Caco-2 (cell line): Measurements from ENCODE around the gene SSRP1. TPM values are rescaled to one million over a fixed set of nuclear protein-coding genes. Genes with fewer than 3 reads are reported as not detected.
"Not testable (repeated sequence)": the region's sequence is repeated elsewhere in the genome, so short reads cannot be mapped to it uniquely, and the experiment has no call there.

Source experiments
- BruUV-seq: library from RNA; stranded (reverse); fragments of 400-500 nt; replicated peaks from 2 replicates; lab custom pipeline; 2021; lab: Mats Ljungman, UMichigan
- CTCF ChIA-PET: fragments of 300-600 bp; sonication (Branson Sonifier 250); formaldehyde crosslinking; loops from one replicate; lab custom pipeline; 2022; ENCODE audit warnings: antibody characterized with exemption; lab: Charles Lee
- POLR2A ChIA-PET: fragments of 300-600 bp; sonication (Branson Sonifier 250); formaldehyde crosslinking; loops from one replicate; lab custom pipeline; 2022; ENCODE audit warnings: antibody characterized with exemption; lab: Charles Lee
- DNase-seq, 2 experiments: peaks; one replicate each; pipeline versions ENCODE4 v3.0.0 to v3.0.0-alpha.2; 2020 to 2022
- H3K27me3 ChIP-seq: replicated peaks from 2 replicates; pipeline ENCODE4 v1.6.0; 2011; ENCODE audit warnings: low read length; ENCODE audit not compliant: control insufficient read depth, insufficient read depth
- H3K36me3 ChIP-seq: 2 replicates; pipeline ENCODE4 v1.5.1; 2011; ENCODE audit warnings: low read length; ENCODE audit not compliant: control insufficient read depth, insufficient read depth
- H3K4me1 ChIP-seq: fragments of 250-450 bp; sonication (Bioruptor Pico); 2 replicates; pipeline ENCODE4 v1.5.1; 2020; ENCODE audit warnings: mild to moderate bottlenecking
- H3K4me3 ChIP-seq: 2 replicates; pipeline ENCODE4 v1.5.1; 2011; ENCODE audit warnings: low read depth, mild to moderate bottlenecking, control low read depth, low read length
- H3K9me3 ChIP-seq: fragments of 250-450 bp; sonication (Bioruptor Pico); 2 replicates; pipeline ENCODE4 v1.5.1; 2020; ENCODE audit warnings: mild to moderate bottlenecking, moderate library complexity
- H3K27ac Mint-ChIP-seq: one replicate; pipeline ENCODE4 v1.8.0; 2022; ENCODE audit warnings: mixed read lengths; ENCODE audit not compliant: unreplicated experiment
- H3K27me3 Mint-ChIP-seq: one replicate; pipeline ENCODE4 v1.8.0; 2022; ENCODE audit warnings: mixed read lengths; ENCODE audit not compliant: insufficient read depth, unreplicated experiment
- H3K36me3 Mint-ChIP-seq: one replicate; pipeline ENCODE4 v1.8.0; 2022; ENCODE audit warnings: mild to moderate bottlenecking, mixed read lengths; ENCODE audit not compliant: insufficient read depth, unreplicated experiment
- H3K4me1 Mint-ChIP-seq: one replicate; pipeline ENCODE4 v1.8.0; 2022; ENCODE audit warnings: low read depth, mixed read lengths; ENCODE audit not compliant: unreplicated experiment
- H3K4me3 Mint-ChIP-seq: one replicate; pipeline ENCODE4 v1.8.0; 2022; ENCODE audit warnings: mild to moderate bottlenecking, moderate library complexity, mixed read lengths; ENCODE audit not compliant: unreplicated experiment
- H3K9me3 Mint-ChIP-seq: one replicate; pipeline ENCODE4 v1.8.0; 2022; ENCODE audit warnings: mixed read lengths; ENCODE audit not compliant: unreplicated experiment
- CTCF ChIP-seq, 2 experiments: fragments of 200-600 bp in 1 of 2; IDR thresholded peaks; 1 replicate in 1 of 2; 2 replicates in 1 of 2; pipeline versions ENCODE4 v1.5.1 to v1.8.0; 2011 to 2022; ENCODE audit warnings: antibody characterized with exemption in 1 of 2, control low read depth in 1 of 2, inconsistent platforms in 1 of 2, low read depth in 1 of 2, low read length in 1 of 2, mild to moderate bottlenecking in 1 of 2, moderate library complexity in 1 of 2; ENCODE audit not compliant: insufficient read depth in 1 of 2, severe bottlenecking in 1 of 2, unreplicated experiment in 1 of 2
- intact Hi-C: fragments of 100-400 bp; cut with micrococcal nuclease; formaldehyde crosslinking; loops from one replicate; pipeline ENCODE4 v1.10.0; 2022; ENCODE audit not compliant: unreplicated experiment
- total RNA-seq: library from RNA; stranded (reverse); gene quantifications from 2 replicates; pipeline ENCODE4 v1.2.3, GENCODE V29; 2022

The SSRP1 gene
- total RNA-seq, 1 experiment from 2014 or later = 212 TPM

GRCh38 chr11:57363131-57364080 is 27.7 kb upstream of the SSRP1 start:
- peaks cover 6% of the 10 kb centered on the region for H3K36me3 Mint-ChIP-seq
- H3K27ac Mint-ChIP-seq = no peak overlapping the region
- no peak for DNase-seq
- Histone ChIP-seq H3K27me3 (no peaks in the 10 kb centered on the region), H3K4me1 (peaks cover 30% of the 10 kb centered on the region), H3K4me3 (no peak overlapping the region), H3K9me3 (no peaks in the 10 kb centered on the region), H3K36me3 (no peaks in the 10 kb centered on the region)
- peaks cover 16% of the 10 kb centered on the region for H3K9me3 Mint-ChIP-seq
- no peak overlapping the region for H3K4me3 Mint-ChIP-seq
- ChIA-PET CTCF (no interaction called here), POLR2A (interaction anchor here (0.6 kb wide), 1 partner anchor 175 kb away, joined by 3 read pairs; no protein-coding TSS in a partner anchor)
- H3K27me3 Mint-ChIP-seq = no peaks in the 10 kb centered on the region
- TF ChIP-seq CTCF (IDR thresholded peaks at IDR 0.05; ENCODE audit: insufficient read depth in 1 of 2, low read depth in 1 of 2, low read length in 1 of 2, severe bottlenecking in 1 of 2, unreplicated experiment in 1 of 2) = no peak
- BruUV-seq = no TSS peak
- intact Hi-C loops = loop anchor here (5.0 kb wide), 1 partner anchor 69 kb away; no protein-coding TSS in a partner anchor
- H3K4me1 Mint-ChIP-seq = peaks cover 27% of the 10 kb centered on the region

GRCh38 chr11:57361926-57362325 is 26.2 kb upstream of the SSRP1 start:
- BruUV-seq = no TSS peak
- no peak for DNase-seq
- H3K36me3 Mint-ChIP-seq = peaks cover 6% of the 10 kb centered on the region
- Histone ChIP-seq H3K27me3 (no peaks in the 10 kb centered on the region), H3K9me3 (no peaks in the 10 kb centered on the region), H3K36me3 (no peaks in the 10 kb centered on the region), H3K4me1 (peaks cover 40% of the 10 kb centered on the region), H3K4me3 (no peak overlapping the region)
- no peak for TF ChIP-seq CTCF (IDR thresholded peaks at IDR 0.05; ENCODE audit: insufficient read depth in 1 of 2, low read depth in 1 of 2, low read length in 1 of 2, severe bottlenecking in 1 of 2, unreplicated experiment in 1 of 2)
- H3K4me3 Mint-ChIP-seq = no peak overlapping the region
- no peak overlapping the region for H3K27ac Mint-ChIP-seq
- ChIA-PET POLR2A (no interaction called here), CTCF (no interaction called here)
- peaks cover 16% of the 10 kb centered on the region for H3K9me3 Mint-ChIP-seq
- peaks cover 27% of the 10 kb centered on the region for H3K4me1 Mint-ChIP-seq
- intact Hi-C loops = loop anchor here (5.0 kb wide), 1 partner anchor 70 kb away; no protein-coding TSS in a partner anchor
- no peaks in the 10 kb centered on the region for H3K27me3 Mint-ChIP-seq

- BruUV-seq, H3K27me3 Mint-ChIP-seq, H3K36me3 Mint-ChIP-seq, H3K9me3 ChIP-seq, H3K36me3 ChIP-seq, DNase-seq, H3K4me3 ChIP-seq, H3K4me3 Mint-ChIP-seq, POLR2A ChIA-PET, H3K27me3 ChIP-seq: not testable (repeated sequence)
- CTCF ChIA-PET = interaction anchor here (0.6 kb wide), 1 partner anchor 17 kb away, joined by 4 read pairs; no protein-coding TSS in a partner anchor
- intact Hi-C loops = loop anchor here (5.0 kb wide), 1 partner anchor 71 kb away; no protein-coding TSS in a partner anchor
- H3K4me1 Mint-ChIP-seq = peaks cover 27% of the 10 kb centered on the region
- H3K27ac Mint-ChIP-seq = peak overlapping the region; percentile 37
- H3K9me3 Mint-ChIP-seq = peaks cover 16% of the 10 kb centered on the region
- peaks cover 40% of the 10 kb centered on the region for H3K4me1 ChIP-seq
Measured at GRCh38 chr11:57361420-57361819, 25.7 kb upstream of the SSRP1 start.
